GM23338 (cell line): ENCODE data around the gene EDDM13.

Experiments
- CREB1 ChIP-seq: fragments of 250-450 bp; sonication (Bioruptor Pico); IDR thresholded peaks from 2 replicates; pipeline ENCODE4 v1.5.0; 2020; ENCODE audit warnings: low read depth, mild to moderate bottlenecking, moderate library complexity
- EZH2 ChIP-seq: fragments of 200-600 bp; sonication (generic); IDR thresholded peaks from one replicate; pipeline ENCODE4 v1.8.0; 2017; ENCODE audit warnings: antibody characterized with exemption, mild to moderate bottlenecking, low read depth; ENCODE audit not compliant: unreplicated experiment
- EZH2phosphoT487 ChIP-seq: fragments of 200-600 bp; sonication (generic); IDR thresholded peaks from one replicate; pipeline ENCODE4 v1.8.1; 2018; ENCODE audit warnings: antibody characterized with exemption; ENCODE audit not compliant: unreplicated experiment
- JUNB ChIP-seq: IDR thresholded peaks from one replicate; pipeline ENCODE4 v1.6.1; 2016; ENCODE audit warnings: antibody characterized with exemption; ENCODE audit not compliant: unreplicated experiment
- POLR2AphosphoS5 ChIP-seq: IDR thresholded peaks from 2 replicates; pipeline ENCODE4 v1.6.1; 2016; ENCODE audit warnings: antibody characterized with exemption, low read depth
- STAT1 ChIP-seq: IDR thresholded peaks from one replicate; pipeline ENCODE4 v1.6.1; 2016; ENCODE audit warnings: antibody characterized with exemption; ENCODE audit not compliant: unreplicated experiment
- ZNF114 ChIP-seq: fragments of 250-450 bp; sonication (Bioruptor Pico); IDR thresholded peaks from 2 replicates; pipeline ENCODE4 v1.5.0; 2020; ENCODE audit warnings: mild to moderate bottlenecking, moderate library complexity
- ZNF331 ChIP-seq: fragments of 250-450 bp; sonication (Bioruptor Pico); IDR thresholded peaks from 2 replicates; pipeline ENCODE4 v1.5.0; 2020; ENCODE audit warnings: low read depth, mild to moderate bottlenecking, moderate library complexity
- TF ChIP-seq, protein P1 (sequence below), 2 experiments: fragments of 200-600 bp in 1 of 2; sonication (generic) in 1 of 2; conservative IDR thresholded peaks; 2 replicates each; pipeline versions ENCODE4 v1.5.1 to v1.6.1; 2016 to 2017; ENCODE audit warnings: antibody characterized with exemption in 2 of 2, low read depth in 2 of 2, mild to moderate bottlenecking in 2 of 2, moderate library complexity in 1 of 2
- TF ChIP-seq, protein P2 (sequence below): IDR thresholded peaks from one replicate; pipeline ENCODE4 v1.6.1; 2018; ENCODE audit warnings: antibody characterized with exemption; ENCODE audit not compliant: unreplicated experiment
- TF ChIP-seq, protein P3 (sequence below): IDR thresholded peaks from 2 replicates; pipeline ENCODE4 v1.6.1; 2016; ENCODE audit warnings: antibody characterized with exemption

DNA sequence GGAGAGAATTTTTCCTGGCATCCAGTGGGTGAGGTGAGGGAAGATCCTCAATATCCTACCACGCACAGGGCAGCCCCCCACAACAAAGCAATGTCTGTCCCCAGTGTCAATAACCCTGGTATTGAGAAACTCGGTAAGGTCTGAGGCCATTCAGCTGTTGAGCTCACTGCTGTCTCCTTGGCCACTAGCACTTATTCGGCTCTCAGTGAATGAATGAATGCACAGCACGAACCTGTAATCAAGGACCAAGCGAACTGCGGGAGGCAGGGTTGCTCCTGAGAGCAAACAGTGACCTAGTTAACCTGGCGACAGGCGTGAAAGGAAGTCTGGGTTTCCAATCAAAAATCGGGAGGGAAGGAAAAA, 41.5 kb downstream of the EDDM13 start:
- TF ChIP-seq, protein P1, sequence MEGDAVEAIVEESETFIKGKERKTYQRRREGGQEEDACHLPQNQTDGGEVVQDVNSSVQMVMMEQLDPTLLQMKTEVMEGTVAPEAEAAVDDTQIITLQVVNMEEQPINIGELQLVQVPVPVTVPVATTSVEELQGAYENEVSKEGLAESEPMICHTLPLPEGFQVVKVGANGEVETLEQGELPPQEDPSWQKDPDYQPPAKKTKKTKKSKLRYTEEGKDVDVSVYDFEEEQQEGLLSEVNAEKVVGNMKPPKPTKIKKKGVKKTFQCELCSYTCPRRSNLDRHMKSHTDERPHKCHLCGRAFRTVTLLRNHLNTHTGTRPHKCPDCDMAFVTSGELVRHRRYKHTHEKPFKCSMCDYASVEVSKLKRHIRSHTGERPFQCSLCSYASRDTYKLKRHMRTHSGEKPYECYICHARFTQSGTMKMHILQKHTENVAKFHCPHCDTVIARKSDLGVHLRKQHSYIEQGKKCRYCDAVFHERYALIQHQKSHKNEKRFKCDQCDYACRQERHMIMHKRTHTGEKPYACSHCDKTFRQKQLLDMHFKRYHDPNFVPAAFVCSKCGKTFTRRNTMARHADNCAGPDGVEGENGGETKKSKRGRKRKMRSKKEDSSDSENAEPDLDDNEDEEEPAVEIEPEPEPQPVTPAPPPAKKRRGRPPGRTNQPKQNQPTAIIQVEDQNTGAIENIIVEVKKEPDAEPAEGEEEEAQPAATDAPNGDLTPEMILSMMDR (conservative IDR thresholded peaks at IDR 0.05; ENCODE audit: low read depth in 2 of 2) = no peak
- TF ChIP-seq, protein P2, sequence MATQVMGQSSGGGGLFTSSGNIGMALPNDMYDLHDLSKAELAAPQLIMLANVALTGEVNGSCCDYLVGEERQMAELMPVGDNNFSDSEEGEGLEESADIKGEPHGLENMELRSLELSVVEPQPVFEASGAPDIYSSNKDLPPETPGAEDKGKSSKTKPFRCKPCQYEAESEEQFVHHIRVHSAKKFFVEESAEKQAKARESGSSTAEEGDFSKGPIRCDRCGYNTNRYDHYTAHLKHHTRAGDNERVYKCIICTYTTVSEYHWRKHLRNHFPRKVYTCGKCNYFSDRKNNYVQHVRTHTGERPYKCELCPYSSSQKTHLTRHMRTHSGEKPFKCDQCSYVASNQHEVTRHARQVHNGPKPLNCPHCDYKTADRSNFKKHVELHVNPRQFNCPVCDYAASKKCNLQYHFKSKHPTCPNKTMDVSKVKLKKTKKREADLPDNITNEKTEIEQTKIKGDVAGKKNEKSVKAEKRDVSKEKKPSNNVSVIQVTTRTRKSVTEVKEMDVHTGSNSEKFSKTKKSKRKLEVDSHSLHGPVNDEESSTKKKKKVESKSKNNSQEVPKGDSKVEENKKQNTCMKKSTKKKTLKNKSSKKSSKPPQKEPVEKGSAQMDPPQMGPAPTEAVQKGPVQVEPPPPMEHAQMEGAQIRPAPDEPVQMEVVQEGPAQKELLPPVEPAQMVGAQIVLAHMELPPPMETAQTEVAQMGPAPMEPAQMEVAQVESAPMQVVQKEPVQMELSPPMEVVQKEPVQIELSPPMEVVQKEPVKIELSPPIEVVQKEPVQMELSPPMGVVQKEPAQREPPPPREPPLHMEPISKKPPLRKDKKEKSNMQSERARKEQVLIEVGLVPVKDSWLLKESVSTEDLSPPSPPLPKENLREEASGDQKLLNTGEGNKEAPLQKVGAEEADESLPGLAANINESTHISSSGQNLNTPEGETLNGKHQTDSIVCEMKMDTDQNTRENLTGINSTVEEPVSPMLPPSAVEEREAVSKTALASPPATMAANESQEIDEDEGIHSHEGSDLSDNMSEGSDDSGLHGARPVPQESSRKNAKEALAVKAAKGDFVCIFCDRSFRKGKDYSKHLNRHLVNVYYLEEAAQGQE = no peak
- TF ChIP-seq JUNB (no peak), POLR2AphosphoS5 (no peak), EZH2phosphoT487 (no peak), EZH2 (no peak), CREB1 (CRISPR knock-in tag) (no peak), STAT1 (no peak), ZNF331 (CRISPR knock-in tag) (no peak), ZNF114 (CRISPR knock-in tag) (no peak)
- TF ChIP-seq, protein P3, sequence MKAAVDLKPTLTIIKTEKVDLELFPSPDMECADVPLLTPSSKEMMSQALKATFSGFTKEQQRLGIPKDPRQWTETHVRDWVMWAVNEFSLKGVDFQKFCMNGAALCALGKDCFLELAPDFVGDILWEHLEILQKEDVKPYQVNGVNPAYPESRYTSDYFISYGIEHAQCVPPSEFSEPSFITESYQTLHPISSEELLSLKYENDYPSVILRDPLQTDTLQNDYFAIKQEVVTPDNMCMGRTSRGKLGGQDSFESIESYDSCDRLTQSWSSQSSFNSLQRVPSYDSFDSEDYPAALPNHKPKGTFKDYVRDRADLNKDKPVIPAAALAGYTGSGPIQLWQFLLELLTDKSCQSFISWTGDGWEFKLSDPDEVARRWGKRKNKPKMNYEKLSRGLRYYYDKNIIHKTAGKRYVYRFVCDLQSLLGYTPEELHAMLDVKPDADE = no peak
